Measurements from ENCODE around the gene SCIN.

The SCIN gene

DNA sequence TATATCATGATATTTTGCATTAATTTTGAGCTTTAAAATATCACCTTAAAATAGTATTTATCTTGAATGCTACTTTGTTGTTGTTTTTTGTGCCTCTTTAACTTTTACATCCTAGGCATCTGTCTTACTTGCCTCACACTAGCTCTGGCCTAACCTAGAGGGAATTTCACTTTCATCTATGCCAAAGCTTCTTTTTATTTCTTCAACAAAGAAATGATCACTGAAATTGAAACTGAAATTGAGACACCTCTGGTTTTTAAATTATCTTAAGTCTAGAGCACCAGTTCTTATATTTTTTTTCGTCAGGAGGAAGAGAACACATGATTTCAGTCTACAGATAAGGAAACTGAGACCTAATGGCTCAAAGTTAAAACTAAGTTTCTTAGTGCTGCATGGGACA lies 3.5 kb upstream of the SCIN start:
- no peak for DNase-seq (ENCODE audit: low read depth, low spot score)

DNA sequence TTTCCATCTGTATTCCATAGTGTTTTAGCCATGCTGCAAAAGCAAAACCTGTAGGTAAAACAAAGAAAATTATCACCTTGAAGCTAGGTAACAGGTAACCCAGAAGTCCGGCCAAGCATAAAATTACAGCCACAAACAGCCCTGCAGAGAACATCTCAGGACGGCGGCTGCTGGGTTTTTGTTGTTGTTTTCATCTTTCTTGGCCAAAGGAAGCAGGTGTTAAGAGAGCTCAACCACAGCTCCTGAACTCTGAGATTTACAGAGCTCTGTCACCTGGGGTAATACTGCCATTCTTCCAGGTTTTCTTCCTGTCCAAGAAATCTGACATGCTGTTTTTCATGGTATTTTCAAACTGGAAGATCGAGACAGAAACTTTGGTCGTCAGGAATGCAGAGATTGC lies 847 bp upstream of the SCIN start:
- DNase-seq (ENCODE audit: low read depth, low spot score) = no peak

DNA sequence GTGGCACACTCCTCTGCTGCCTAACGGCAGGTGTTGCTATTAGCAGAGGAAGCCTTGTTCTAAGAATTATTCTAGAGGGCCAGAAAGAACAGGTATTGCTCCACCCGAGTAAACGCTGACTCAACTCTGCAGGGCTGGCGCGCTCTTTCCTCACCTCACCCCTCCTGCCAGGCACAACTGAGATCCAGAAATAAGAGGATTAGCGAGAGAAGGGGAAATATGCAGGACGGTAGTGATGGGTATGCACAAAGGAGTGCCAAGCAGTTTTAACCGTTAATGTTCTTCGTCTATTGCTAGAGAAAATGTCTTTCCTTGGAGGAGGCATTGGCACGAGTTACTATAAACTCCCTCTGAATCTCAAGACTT lies 369 bp upstream of the SCIN start:
- no peak for DNase-seq (ENCODE audit: low read depth, low spot score)

DNA sequence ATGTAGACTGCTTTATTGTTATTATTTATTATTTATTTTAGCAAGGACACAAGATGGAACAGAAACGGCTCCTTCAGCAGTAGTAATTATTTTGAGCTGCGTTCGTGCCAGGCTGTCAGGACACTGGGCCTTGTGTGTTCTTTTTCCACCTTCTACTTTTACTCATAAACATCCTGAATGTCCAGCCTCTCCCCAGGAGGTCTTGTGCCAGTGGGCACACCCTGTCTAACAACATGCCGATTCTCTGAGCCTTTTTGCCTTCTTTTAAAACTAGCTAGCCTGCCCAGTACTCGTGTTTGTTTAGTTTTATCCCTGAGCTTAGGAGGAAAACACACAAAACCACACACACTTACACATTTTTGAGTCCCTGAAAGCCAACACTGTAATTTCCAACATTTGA lies 1.2 kb downstream of the SCIN start:
- DNase-seq (ENCODE audit: low read depth, low spot score) = no peak

DNA sequence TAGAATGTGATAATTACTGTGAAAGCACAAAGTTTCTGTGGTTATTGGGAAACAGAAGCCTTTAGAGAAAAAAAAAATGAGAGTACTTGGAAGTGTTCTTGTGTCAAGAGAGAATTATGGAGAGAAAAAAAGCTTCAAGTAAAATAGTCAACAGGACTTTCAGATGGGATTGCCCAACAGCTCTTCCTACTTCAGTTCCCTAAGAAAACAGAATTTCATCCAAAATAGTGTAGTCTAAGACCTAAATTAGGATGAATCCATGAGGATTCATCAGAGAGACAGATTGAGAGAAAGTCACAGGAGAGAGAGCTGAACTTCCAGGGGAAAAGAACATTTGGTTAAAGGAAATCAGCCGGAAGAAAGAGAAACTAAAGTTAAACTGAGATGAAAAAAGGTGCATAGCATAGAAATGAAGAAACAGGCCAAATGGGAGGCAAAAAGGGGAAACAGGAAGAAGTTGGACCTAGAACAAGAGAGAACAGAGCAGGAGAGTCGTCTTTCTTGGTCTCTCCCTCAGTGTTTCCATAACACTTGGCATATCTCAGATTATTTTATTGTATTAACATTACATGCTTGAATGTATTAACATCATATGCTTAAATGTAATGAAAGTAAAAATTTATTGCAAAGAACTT lies 2.5 kb downstream of the SCIN start:
- DNase-seq (ENCODE audit: low read depth, low spot score) = no peak

DNA sequence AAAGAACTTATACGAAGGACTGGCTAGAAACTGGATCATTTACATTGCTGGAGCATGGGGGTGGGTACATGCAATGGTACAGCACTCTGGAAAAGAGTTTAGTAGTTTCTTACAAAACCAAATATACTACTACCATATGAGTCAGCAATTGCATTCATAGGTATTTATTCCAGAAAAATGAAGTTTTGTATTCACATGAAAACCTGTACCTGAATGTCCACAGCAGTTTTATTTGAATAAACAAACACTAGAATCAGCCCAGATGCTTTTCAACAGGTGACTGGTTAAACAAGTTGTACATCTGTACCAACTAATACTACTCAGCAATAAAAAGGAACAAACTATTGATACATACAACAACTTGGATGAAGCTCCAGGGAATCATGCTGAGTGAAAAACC lies 3.4 kb downstream of the SCIN start:
- no peak for DNase-seq (ENCODE audit: low read depth, low spot score)

DNA sequence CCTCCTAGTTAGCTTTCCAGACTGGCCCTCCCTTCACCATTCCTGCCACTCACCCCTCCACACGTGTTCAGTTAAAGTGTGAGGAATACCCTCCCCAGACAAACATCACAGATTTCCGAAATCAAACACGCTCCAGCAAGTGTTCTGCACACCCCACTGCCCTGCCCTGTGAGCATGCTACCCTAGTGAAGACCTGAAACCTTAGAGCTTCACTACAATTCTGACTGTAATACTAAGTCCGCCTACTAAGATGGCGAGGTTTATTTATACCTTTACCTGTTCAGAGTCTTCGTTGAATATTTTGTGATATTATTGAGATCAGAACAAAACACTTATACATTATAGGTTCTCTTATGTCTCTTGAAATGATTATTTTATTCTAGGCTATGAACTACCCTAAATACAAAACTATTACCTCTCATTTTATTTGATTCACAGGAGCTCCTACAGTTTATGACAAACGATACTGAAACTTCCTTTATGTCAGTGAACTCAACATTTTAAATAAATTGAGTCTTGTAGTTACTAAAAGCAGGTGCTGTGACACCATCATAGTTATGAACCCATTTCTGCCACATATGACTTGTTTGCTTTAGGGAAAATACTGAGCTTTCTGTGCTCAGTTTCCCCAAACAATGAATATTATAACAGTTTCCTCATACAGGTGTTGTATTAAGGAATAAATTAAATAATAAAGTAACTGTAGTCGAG lies 8.6 kb downstream of the SCIN start:
- no peak for DNase-seq (ENCODE audit: low read depth, low spot score)

DNA sequence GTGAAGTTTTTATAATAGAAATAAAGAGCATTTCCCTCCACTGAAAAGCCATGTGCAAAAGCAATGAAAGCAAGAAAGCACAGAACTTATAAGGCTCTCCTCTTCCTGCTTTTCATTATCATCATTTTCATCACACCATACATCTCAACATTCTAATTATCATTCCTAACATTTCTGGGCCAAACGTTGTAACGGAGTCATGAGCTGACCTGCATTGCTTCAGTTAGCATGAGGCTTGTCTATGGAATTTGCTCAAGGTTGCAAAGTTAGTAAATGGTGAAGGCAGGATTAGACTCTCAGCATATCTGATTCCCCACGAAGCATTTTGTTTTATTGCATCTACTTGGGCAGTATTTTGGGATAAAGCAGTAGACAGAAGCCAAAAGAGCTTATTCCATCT lies 11.4 kb downstream of the SCIN start:
- DNase-seq (ENCODE audit: low read depth, low spot score) = no peak

DNA sequence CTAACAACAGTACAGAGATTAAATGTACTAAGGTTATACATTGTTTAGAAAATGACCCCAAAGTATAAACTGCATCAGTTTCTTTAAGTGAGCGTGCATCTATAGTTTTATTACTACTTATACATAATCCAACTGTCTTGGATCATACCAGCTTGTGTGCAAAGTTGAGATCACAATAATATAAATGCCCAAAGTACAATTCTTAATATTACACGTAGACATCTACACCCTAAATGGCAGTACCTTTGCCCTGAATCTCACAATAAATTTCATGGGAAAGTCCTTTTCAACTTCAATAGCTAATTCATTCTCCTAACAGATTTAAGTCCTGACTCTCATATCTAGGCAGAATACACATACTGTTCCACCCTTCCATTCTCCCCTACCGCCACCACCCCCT lies 11.8 kb downstream of the SCIN start:
- no peak for DNase-seq (ENCODE audit: low read depth, low spot score)

DNA sequence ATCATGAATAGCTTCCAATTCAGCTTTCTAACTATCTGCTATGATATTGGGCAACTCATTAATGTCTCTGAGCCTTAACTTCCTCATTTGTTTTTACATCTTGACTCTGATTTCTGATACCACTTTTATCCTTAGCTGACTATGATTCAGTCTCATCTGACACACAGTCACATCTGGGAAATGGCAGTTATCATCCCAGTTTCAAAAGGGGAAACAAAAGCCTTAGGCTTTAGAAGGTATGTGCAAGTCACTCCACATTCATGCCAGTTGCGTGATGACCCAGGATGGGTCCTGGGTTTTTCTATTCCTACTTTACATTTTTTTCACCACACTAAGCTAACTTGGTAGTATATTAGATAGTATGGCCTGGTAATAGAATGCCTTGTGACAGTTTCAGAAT lies 12.7 kb downstream of the SCIN start:
- DNase-seq (ENCODE audit: low read depth, low spot score) = no peak

DNA sequence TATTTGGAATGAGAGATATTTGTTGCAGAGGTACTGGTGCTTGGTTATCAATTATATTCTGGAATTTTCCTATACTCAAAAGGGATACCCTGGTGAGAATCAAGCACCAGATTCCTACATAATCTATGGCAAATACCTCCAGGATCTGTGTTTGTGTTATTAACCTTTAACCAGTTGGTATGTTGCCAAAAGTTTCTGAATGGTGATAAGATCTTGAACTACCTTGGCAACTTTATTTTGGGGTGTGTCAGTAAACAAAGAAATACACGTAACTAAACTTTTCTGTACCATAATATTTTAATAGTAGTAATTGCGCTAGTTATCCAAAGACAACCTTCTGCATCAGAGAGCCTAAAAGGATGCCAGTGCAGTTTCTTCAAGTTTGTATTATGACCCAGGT lies 13.4 kb downstream of the SCIN start:
- no peak for DNase-seq (ENCODE audit: low read depth, low spot score)

DNA sequence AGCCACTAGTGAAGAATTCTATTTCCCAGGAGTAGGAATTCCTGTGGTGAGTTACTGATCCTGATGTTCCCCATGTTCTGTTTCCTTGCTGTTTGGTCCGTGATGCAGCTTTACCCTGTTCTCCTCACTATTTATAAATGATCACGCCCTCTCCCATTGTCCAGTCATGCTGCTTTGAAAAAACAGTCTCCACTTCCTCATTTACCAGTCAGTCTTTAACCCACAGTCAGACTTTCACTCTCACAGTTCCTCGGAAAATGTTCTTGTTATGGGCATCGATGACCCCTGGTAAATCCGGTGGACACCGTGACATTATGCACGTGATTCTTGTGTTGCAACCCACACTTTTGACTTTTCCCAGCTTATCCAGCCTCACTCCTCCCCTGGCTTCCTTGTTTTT lies 14.4 kb downstream of the SCIN start:
- no peak for DNase-seq (ENCODE audit: low read depth, low spot score)

DNA sequence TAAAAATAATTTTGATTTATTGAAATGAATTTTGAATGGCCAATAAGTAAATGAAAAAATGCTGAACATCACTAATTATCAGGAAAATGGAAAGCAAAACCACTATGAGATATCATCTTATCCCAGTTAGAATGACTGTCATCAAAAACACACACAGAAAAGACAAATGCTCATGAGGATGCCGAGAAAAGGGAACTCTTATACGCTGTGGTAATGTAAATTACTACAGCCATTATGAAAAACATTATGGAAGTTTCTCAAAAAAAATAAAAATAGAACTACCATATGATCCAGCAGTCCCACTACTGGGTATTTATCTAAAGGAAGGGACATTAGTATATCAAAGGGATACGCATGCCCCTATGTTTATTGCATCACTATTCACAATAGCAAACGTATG lies 15.8 kb downstream of the SCIN start:
- no peak for DNase-seq (ENCODE audit: low read depth, low spot score)

DNA sequence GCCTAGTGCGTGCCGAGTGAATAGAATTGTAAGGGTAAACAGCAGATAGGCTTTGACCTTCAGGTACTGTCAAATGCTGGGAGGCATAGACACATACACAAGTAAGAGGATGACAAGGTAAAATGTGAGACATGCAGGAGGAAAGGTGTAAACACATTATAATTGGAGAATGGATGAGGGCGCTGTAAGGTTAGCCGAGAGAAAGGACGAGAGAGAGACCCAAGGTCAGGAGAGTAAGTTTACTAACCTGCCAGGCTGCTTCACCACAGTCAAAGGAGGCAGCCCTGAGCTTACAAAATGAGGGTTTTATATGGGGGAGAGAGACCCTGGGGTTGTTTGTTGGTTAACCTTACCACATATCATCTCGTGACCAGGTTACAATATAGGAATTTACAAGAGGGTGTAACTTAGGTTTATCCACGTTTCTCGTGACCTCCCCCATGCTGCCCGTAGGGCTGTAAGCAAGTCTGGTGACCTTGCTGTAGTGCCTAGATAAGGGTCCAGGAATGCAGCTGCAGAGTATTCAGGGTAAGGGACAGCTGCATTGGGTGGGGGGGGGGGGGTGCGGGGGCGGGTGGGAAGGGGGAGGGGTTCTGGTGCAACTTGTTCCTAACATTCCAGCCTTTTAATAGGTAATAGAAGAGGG lies 17.9 kb downstream of the SCIN start:
- no peak for DNase-seq (ENCODE audit: low read depth, low spot score)

DNA sequence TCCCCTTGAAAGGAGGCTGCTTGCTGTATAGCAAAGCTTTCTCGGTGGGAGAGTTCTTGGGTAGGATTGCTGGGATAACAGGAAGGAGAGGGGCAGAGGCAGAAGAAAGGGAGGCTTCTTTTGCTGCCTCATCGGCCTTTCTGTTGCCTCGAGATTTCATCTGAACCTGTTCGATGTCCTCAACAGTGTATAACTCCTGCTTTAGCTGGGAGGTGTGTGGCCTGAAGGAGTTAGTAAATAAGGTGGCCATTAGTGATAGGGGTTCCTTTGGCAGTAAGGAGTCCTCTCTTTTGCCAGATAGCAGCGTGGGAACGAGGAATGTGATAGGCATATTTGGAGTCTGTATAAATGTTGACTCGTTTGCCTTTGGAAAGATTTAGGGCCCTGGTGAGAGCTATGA lies 20.0 kb downstream of the SCIN start:
- no peak for DNase-seq (ENCODE audit: low read depth, low spot score)

DNA sequence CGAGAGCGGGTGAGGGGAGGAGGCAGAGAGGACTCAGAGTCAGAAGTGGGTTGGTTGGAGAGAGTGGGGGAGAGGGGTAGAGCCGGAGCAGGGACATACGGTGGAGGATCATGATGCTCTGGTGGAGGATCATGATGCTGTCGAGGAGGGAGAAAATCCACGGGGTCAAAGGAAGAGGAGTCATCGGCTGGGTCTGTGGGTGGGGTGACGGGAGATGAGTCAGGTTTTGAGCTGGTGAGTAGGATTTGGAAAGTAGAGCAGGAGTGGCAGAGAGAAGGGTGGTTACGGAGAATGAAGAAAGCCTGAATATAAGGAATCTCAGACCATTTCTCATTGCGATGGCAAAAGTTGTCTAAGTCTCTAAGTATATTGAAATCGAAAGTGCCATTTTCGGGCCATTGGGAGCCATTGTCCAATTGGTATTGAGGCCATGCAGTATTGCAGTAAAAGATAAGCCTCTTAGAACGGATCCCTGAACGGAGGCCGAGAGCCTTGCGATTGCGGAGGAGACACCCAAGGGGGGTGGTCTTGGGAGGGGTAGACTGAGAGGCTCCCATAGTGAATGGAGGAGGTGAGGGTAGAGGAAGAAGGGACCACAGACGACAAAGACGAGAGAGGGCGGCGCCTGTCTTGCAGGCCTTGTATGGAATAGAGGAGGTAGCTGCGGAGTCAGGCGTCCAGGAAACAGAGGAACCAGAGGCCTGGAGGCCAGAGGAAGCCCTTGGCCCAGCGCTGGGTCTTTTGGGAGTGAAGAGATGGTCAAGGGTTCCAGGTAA lies 23.8 kb downstream of the SCIN start:
- DNase-seq (ENCODE audit: low read depth, low spot score) = no peak

DNA sequence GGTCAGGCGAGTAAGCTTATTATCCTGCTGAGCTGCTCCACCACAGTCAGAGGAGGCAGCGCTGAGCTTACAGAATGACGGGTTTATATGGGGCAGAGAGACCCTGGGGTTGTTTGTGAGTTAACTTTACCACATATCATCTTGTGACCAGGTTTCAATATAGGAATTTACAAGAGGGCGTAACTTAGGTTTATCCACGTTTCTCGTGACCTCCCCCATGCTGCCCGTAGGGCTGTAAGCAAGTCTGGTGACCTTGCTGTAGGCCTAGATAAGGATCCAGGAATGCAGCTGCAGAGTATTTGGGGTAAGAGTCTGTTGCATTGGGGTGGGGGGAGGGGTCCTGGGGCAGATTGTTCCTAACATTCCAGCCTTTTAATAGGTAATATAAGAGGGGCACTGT lies 24.6 kb downstream of the SCIN start:
- no peak for DNase-seq (ENCODE audit: low read depth, low spot score)

DNA sequence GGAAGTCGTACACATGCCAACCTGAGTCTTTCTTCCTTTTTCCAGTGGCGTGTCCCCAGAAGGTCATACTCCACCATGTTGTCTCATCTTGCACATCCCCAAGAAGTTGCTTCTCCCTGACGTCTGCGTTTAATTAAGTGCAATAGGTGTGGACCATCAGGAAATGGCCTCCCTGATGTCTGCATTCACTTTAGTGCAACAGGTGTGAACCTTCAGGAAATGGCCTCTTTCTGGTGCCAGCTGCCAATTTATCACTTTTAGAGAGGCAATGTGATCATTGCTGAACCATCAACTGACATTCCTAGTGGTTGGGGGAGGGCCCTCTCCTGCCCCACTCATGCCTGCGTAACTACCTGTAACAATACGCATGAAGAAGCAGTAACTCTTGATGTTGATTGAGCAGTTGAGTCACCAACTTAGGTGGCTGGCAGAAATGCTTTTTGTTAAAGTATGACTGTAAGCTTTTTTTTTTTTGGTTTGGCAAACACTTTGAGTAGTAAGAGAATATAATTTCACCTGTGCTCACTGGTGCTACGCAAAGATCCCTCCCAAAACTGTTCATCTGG lies 25.8 kb downstream of the SCIN start:
- DNase-seq (ENCODE audit: low read depth, low spot score) = no peak

DNA sequence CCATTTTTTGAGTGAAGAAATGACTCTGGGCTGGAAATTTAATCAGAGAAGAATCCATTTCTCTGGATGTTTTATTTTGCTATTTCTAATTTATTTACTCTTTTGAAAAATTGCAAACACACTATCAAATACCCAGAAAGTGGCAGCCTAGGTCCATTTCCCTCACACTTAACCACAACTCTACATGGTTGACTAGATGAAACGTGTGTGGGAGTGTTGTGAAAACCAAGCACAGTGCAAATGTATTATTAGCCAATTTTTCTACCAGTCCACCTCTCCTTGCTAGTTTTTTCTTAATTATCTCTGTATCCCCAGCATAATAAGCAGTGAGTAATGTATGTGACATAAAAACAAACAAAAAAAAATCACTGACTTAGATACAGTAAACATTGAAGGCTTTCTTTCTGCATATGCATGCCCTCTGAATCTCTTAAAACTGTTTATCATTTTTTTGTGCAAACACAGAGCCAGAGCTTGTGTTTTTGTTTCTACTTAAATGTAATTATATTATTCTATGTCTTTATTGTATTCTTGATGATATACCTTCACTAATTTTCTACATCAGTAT lies 30.9 kb downstream of the SCIN start:
- DNase-seq (ENCODE audit: low read depth, low spot score) = no peak

DNA sequence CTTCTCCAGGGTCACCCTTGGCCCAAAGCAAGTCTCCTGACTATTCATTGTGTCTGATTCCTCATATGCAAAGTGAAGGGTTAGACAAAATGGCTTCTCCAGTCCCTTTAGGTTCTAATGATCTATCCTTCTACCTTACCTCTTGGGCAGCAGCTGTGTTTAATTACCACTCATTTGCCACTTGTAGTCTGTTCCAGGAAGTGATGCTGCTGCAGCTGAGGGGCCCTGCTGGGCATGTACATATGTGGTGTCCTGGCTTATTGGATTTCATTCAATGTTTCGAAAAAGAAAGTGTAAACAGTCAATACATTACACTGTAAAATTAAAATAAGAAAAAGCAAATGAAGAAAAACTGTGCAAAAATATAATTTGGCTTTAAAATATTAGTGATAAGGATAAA lies 36.6 kb downstream of the SCIN start:
- DNase-seq (ENCODE audit: low read depth, low spot score) = no peak

DNA sequence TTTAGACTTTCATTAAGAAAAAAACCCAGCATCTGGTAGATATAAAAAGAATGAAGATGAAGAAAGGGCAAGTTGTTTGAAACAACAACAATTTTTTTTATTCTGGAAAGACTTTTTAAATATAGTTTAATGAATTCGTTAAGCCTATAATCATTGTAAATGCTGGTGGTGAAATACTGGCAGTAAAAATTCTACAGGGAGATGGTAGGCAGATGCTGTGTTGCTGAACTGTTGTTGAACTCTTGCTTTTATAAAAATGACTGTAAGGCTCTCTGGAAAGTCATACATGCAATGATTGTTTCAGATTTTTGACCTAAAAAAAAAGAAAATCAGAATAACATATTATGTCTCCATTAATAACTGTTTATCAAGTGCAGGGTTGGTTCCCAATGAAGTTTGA lies 39.0 kb downstream of the SCIN start:
- DNase-seq (ENCODE audit: low read depth, low spot score) = no peak

DNA sequence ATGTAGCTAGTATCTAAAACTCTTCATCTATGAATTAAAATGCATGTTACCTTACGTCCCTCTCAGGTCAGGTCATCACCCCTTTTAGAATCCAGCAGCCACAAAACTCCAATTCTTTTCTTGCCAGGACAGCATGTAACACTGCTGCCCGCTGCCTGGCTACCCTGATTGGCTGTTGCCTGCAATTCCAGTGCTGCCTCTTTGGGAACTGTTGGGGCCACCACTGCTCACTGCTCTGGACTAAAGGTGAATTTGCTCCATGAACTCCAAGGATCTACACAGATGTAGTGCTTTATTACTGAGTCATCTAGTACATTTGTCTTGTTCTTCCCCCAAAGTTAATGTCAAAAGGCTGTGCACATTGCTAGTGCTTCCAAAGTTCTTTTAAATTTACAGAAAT lies 40.4 kb downstream of the SCIN start:
- DNase-seq (ENCODE audit: low read depth, low spot score) = no peak
